SU-DHL-6 (cell line): ENCODE measurements around the gene RETREG1.

Experiments used
- H2AFZ ChIP-seq: fragments of 200-600 bp; sonication (generic); 2 replicates; pipeline ENCODE4 v1.6.1; 2014; ENCODE audit warnings: low read depth, mild to moderate bottlenecking, moderate library complexity, mixed read lengths, antibody characterized with exemption, low read length; ENCODE audit not compliant: severe bottlenecking
- H3F3A ChIP-seq: fragments of 200-600 bp; shearing (Covaris generic); 2 replicates; pipeline ENCODE4 v1.6.0; 2016; ENCODE audit warnings: antibody characterized with exemption, mild to moderate bottlenecking; ENCODE audit not compliant: insufficient read depth
- H3K27ac ChIP-seq: fragments of 200-600 bp; sonication (generic); 2 replicates; pipeline ENCODE4 v1.5.1; 2016; ENCODE audit warnings: low read depth, mild to moderate bottlenecking, low read length, moderate library complexity, mixed read lengths
- H3K27me3 ChIP-seq: fragments of 200-600 bp; sonication (generic), shearing (Covaris generic); 2 replicates; pipeline ENCODE4 v1.6.0; 2014; ENCODE audit warnings: mild to moderate bottlenecking, low read length
- H3K36me3 ChIP-seq: fragments of 200-600 bp; sonication (generic); 2 replicates; pipeline ENCODE4 v1.6.1; 2014; ENCODE audit warnings: mild to moderate bottlenecking, low read length, mixed read lengths
- H3K4me2 ChIP-seq: fragments of 300-600, 200-600 bp; shearing (Covaris generic), sonication (generic); 2 replicates; pipeline ENCODE4 v1.6.0; 2014; ENCODE audit warnings: low read length, low read depth, mild to moderate bottlenecking; ENCODE audit not compliant: poor library complexity, severe bottlenecking
- H3K4me3 ChIP-seq: fragments of 200-600 bp; sonication (generic); 2 replicates; pipeline ENCODE4 v1.5.1; 2014; ENCODE audit warnings: antibody characterized with exemption, low read length, mild to moderate bottlenecking, mixed read lengths; ENCODE audit not compliant: insufficient read depth, poor library complexity, severe bottlenecking
- H3K79me2 ChIP-seq: fragments of 200-600 bp; sonication (generic); 2 replicates; pipeline ENCODE4 v1.6.1; 2014; ENCODE audit warnings: mild to moderate bottlenecking, low read length, moderate library complexity; ENCODE audit not compliant: insufficient read depth
- H3K9ac ChIP-seq: fragments of 200-600 bp; sonication (generic); 2 replicates; pipeline ENCODE4 v1.7.0; 2014; ENCODE audit warnings: mild to moderate bottlenecking, low read length
- H3K9me2 ChIP-seq: fragments of 200-600 bp; sonication (generic); replicated peaks from 2 replicates; pipeline ENCODE4 v1.6.1; 2014; ENCODE audit warnings: low read length; ENCODE audit not compliant: insufficient read depth
- H3K9me3 ChIP-seq: fragments of 200-600 bp; sonication (generic); 2 replicates; pipeline ENCODE4 v1.6.1; 2014; ENCODE audit warnings: low read length, mixed read lengths; ENCODE audit not compliant: insufficient read depth
- H4K20me1 ChIP-seq: fragments of 200-600 bp; sonication (generic); 2 replicates; pipeline ENCODE4 v1.6.1; 2014; ENCODE audit warnings: low read depth, mild to moderate bottlenecking, antibody characterized with exemption, low read length, moderate library complexity, mixed read lengths
- CTCF ChIP-seq: fragments of 200-600 bp; sonication (generic); IDR thresholded peaks from one replicate; pipeline ENCODE4 v1.5.1; 2017; ENCODE audit warnings: antibody characterized with exemption, mild to moderate bottlenecking, low read length, moderate library complexity; ENCODE audit not compliant: insufficient read depth, poor library complexity, severe bottlenecking
- EZH2phosphoT487 ChIP-seq: fragments of 200-600 bp; sonication (generic), shearing (Covaris generic); conservative IDR thresholded peaks from 2 replicates; pipeline ENCODE4 v1.6.1; 2018; ENCODE audit warnings: mild to moderate bottlenecking, antibody characterized with exemption, low read length, moderate library complexity, mixed read lengths

The RETREG1 gene

GRCh38 chr5:16561660-16562059 is 55.1 kb downstream of the RETREG1 start:
- H3K27me3 ChIP-seq, result no peaks in the 10 kb centered on the region
- no peak overlapping the region for H3K4me2 ChIP-seq
- TF ChIP-seq EZH2phosphoT487 (no peak), CTCF (no peak)
- no peaks in the 10 kb centered on the region for H4K20me1 ChIP-seq
- no peaks in the 10 kb centered on the region for H3K36me3 ChIP-seq
- H3K27ac ChIP-seq, result no peak overlapping the region
- H3F3A ChIP-seq, result peaks cover 10% of the 10 kb centered on the region
- H3K9ac ChIP-seq, result no peak overlapping the region
- no peak overlapping the region for H2AFZ ChIP-seq
- no peaks in the 10 kb centered on the region for H3K9me3 ChIP-seq
- no peak overlapping the region for H3K4me3 ChIP-seq
- no peaks in the 10 kb centered on the region for H3K9me2 ChIP-seq
- no peaks in the 10 kb centered on the region for H3K79me2 ChIP-seq

GRCh38 chr5:16559702-16560101 is 57.1 kb downstream of the RETREG1 start:
- no peak overlapping the region for H2AFZ ChIP-seq
- no peak for TF ChIP-seq EZH2phosphoT487
- no peak for TF ChIP-seq CTCF

GRCh38 chr5:16558984-16559629 is 57.7 kb downstream of the RETREG1 start:
- Histone ChIP-seq H3K79me2 (no peaks in the 10 kb centered on the region), H3K9me2 (no peaks in the 10 kb centered on the region), H3K9me3 (no peaks in the 10 kb centered on the region), H3K4me3 (no peak overlapping the region), H3K9ac (no peak overlapping the region), H3F3A (peaks cover 19% of the 10 kb centered on the region), H4K20me1 (no peaks in the 10 kb centered on the region), H3K27ac (no peak overlapping the region), H2AFZ (no peak overlapping the region), H3K27me3 (no peaks in the 10 kb centered on the region), H3K36me3 (no peaks in the 10 kb centered on the region), H3K4me2 (no peak overlapping the region)
- TF ChIP-seq EZH2phosphoT487, result no peak
- TF ChIP-seq CTCF, result no peak

More at GRCh38 chr5:16559702-16560101, 57.1 kb downstream of the RETREG1 start:
- H3K4me3 ChIP-seq, result no peak overlapping the region
- H3K9me3 ChIP-seq, result no peaks in the 10 kb centered on the region
- H3K36me3 ChIP-seq, result no peaks in the 10 kb centered on the region
- H4K20me1 ChIP-seq, result no peaks in the 10 kb centered on the region
- peaks cover 19% of the 10 kb centered on the region for H3F3A ChIP-seq
- H3K9ac ChIP-seq, result no peak overlapping the region
- no peak overlapping the region for H3K4me2 ChIP-seq
- no peak overlapping the region for H3K27ac ChIP-seq
- no peaks in the 10 kb centered on the region for H3K27me3 ChIP-seq
- H3K79me2 ChIP-seq, result no peaks in the 10 kb centered on the region
- H3K9me2 ChIP-seq, result no peaks in the 10 kb centered on the region
